Activated CD8-positive, alpha-beta memory T cell treated with anti-CD3 and anti-CD28 coated beads for 4 hours (primary cell): ENCODE data around the gene GAS2.
A peak's percentile ranks its signal among the peaks of the same experiment; 100 is the strongest.
"Not testable (repeated sequence)": the region's sequence is repeated elsewhere in the genome, so short reads cannot be mapped to it uniquely, and the experiment has no call there.

Source experiments
- DNase-seq, 2 donors: peaks; one replicate each; pipeline ENCODE4 v3.0.0-alpha.2; 2020; ENCODE audit warnings: low read depth in 2 of 2

GAS2 gene

DNA sequence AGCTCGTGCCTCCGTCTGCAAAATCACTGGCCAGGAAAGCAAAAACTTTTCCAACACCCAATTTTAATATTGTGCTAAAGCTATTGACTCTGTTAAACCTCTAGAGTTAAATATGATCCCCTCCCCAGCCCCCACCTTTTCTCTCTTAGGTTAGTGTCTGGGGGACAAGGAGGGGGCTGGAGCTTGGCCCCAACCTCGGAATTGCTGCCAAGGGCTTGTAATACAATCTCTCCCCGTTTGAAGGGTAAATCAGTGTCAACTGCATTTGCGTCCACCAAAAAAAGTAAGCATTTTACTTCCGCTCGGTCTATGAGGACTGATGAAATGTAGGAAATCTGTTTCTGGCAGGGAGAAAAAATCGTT is at the start of gene GAS2:
Gene GAS2, plus strand, starts transcription at position 287 of the 363 bp plus-strand sequence. CDS start 8,259 bp downstream, outside the sequence.
- no peak for DNase-seq

DNA sequence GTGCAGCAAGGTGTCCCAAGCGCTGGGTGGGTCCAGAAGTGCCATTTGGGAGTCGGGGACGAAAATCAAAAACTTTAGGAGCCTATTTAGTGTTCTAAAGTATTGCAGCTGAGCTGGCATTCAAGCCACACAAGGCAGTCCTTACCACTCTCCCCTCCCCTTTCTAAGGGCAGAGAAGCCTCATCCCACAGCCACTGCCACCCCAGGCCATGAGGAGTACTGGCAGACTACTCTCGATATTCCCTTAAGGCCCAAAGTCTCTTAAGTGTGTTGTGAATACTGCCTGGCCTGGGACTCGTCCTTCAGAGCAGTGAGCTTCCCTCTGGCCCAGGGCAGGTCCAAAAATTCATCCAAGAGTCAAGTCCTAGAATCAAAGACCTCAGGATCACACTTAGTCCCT is 48.5 kb upstream of the GAS2 start:
- no peak for DNase-seq

DNA sequence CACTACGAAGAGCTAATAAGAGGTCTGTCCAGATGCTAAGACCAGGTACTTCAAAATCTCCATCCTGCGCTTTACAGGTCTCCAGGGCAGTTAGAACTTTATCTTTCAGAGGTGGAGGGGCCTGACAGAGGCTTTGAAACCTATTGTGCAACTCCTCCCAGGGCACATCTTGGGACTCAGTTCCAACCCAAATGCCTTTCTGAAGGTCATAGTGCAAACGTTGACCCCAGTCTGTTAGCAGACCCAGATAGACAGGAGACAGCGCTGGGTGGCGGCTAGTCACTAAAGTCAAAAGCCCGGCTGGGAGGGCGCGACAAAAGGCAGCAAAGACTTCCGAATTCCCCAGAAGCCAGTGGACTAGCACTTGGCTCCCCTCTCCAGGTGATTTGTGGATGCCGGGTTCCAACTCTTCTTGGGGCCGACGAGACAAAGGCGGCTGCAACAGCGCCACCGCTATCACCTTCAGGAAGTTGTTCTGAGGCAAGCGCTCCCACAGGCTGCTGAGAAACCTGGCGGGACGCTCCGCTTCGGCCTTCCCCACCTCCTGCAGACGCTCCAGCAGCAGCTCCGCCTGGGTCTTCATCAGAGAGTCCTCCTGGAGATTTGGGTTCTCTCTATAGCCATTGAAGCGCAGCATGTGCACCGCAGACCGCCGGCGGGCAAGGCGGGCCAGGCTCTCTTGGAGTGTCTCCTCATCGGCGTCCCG is 41.5 kb upstream of the GAS2 start:
- peak; percentile 5 to 36 for DNase-seq

DNA sequence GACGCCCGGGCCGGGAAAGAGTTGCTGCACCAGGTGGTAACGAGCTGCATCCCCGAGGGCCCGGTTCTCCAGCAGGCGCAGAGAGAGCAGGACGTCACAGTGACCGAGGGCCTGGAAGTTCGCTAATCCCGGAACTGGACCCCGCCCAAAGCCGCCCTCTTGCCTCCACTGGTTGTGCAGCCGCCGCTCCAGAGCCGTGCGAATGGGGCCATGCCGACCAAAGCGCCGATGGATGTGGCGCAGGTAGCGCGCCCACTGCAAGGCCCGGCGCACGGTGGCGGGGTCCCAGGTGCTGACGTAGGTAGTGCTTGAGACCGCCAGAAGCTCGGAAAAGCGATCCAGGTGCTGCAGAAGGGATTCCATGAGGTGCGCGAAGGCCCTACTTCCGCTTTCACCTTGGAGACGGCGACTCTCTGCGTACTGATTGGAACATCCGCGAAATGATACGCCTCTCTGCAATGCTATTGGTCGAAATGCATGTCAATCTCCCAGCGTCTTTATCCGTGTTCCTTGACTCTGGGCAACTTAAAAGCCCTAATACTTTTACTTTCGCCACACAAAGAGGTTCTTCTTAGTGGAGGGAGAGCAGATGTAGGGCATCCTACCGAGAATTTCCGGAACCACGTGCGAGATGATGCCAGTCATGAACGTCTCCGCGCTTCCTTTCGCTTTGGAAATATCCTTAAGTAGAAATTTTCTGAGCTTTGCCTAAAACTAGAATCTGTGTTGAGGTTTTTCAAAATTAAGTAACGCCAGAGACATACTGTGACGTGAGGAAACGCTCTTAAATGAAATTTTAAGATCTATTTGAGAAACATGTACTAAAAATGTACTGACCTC is 40.7 kb upstream of the GAS2 start, which contains the start of gene FANCF:
Gene FANCF, minus strand, starts transcription at position 376 of the 840 bp plus-strand sequence. Its CDS starts 13 bp downstream, at position 363.
- peak; percentile 91 for DNase-seq

DNA sequence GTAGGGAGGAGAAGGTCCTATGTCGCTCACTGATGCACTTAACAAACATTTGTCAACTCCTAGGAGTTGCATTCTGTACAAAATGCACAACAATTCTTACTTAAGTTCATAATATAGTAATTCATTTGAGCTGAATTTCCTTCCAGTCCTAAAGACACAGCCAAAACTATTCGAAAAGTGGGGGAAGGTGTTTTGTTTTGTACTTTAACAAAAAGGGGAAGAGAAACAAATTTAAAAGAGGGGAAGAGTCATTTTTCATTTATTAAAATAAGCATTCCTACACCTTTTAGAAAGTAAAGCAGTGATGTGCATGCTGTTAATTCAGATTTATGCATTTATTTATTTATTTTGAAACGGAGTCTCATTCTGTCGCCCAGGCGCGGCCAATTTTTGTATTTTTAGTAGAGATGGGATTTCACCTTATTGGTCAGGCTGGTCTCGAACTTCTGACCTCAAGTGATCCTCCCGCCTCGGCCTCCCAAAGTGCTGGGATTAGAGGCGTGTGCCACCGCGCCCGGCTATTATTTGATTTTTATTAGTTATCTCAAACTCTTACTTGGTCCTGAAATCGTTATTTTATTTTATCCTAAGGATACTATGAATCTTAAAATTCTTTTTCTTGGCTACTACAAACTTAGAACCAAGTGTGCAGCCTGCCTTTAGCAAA is 39.7 kb upstream of the GAS2 start:
- DNase-seq: no peak

DNA sequence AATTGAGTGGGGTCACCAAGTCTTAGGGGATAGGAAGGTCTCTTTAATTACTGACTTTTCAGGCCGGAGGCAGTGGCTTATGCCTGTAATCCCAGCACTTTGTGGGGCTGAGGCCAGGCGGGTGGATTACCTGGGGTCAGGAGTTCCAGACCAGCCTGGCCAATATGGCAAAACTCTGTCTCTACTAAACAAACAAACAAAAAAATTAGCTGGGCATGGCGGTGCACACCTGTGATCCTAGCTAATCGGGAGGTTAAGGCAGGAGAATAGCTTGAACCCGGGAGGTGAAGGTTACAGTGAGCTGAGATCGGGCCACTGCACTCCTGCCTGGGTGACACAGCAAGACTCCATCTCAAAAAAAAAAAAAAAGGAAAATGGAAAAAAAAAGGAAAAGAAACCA is 39.0 kb upstream of the GAS2 start:
- DNase-seq: no peak

DNA sequence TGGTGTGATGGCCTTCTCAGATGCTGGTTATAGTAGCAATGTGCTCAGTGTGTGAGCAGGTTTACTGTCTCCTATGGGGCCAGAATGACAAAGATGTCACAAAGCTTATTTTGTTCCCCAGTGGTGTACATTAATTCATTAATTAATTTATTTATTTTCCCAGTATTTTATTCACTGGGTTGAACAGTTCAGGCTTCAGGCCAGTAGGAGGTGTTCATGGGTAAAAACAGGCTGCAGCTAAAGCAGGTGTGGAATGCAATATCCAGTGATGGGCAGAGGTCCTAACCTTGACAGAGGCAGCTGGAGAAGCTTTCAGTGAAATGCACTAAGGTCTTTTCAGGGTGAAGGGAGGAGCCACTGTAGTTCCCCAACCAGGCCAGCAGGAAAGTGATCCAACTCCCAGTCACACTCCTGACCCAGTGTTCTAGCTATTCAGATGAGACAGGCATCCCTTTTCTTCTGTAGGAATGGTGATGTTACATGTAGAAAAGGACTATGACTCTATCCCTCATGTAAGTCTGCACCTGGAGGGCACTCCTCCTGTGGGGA is 33.0 kb upstream of the GAS2 start:
- no peak for DNase-seq

DNA sequence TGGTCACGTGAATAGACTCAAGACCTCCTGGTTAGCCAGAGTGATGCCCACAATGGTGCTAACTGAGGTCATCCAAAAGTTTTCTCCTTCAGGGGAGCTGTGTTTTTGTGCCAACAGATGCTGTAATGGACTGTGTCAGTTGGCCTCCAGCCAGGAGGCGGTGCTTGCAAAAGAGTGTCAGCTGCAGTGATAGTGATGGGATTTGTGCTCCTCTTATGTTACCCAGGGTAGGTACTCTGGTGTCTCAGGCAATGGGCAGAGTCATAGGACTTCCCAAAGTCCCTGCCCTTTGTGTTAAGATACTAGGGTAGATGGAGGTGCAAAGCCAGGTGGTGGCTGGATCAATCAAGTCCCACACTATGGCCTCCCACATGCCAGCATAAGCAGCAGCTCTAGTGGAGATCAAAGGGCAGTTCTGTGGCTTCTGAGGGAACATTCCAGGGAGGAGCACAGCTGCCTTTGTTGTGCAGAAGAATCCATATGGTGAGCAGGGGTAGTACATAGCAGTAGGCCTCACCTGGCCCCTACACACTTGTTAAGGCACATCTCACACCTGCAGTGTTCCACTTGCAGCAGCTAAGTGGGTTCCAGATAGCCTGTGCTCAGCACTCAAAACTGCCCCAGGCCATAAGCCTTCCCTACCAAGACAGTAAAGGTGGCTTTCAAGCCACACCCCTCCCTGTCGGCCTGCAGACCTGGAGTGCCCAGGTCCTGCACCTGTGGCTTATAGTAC is 31.3 kb upstream of the GAS2 start:
- no peak for DNase-seq

DNA sequence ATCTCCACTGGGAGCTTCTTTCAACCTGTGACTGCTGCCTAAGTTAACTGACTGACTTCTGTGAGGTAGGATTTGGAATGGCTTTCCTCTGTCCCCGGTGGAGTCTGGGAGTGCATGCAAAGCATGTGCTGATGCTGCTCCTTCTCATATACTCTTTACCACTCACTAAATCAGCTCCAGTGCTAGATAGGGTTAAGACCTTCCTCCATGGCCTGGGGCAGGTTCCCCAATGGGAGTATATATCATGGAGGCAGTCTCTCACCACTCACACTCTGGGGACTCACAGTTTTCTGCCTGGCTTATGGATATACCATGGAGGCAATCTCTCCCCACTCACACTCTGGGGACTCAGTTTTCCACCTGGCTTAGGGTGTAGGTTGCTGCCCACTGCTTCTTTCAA is 30.7 kb upstream of the GAS2 start:
- DNase-seq: no peak

DNA sequence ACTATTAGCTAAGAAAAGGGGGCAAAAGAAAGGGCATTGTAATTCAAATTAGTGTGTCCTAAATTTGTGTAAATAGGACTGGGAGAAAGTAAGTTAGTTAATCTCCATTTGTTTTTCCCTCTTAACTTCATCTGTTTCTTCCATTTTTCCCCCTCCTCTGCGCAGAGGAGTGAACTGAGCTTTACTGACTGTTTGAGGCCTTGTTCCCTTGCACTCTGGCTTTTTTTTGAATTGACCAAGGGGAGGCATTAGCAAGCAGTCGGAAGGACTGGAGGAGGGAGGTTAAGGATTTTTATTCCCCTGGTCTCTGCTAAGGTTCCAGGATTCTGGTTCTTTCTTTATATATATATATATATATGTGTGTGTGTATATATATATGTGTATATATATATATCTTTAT is 25.5 kb upstream of the GAS2 start:
- DNase-seq: no peak

DNA sequence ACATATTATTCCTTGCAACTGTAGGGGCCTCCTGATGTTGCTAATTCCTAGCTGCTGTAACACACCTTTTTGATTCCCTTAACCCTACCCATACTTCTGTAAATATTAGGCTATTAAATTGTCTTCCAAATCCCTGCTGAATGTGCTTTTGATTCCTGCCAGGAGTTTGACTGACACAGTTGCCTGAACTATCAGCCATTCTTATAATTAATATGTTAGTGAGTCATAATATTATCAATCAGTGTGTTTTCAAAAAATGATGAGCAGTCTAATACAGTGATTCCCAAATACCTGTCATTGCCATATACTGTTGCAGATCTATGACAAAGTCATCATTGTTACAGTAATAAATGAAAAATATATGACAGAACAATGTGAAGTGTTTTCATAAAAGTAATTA is 24.9 kb upstream of the GAS2 start:
- no peak for DNase-seq

DNA sequence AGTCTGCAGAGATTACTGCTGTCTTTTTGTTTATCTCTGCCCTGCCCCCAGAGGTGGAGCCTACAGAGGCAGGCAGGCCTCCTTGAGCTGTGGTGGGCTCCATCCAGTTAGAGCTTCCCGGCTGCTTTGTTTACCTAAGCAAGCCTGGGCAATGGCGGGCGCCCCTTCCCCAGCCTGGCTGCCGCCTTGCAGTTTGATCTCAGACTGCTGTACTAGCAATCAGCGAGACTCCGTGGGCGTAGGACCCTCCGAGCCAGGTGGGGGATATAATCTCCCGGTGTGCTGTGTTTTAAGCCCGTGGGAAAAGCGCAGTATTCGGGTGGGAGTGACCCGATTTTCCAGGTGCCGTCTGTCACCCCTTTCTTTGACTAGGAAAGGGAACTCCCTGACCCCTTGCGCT is 14.1 kb upstream of the GAS2 start:
- DNase-seq: not testable (repeated sequence)

DNA sequence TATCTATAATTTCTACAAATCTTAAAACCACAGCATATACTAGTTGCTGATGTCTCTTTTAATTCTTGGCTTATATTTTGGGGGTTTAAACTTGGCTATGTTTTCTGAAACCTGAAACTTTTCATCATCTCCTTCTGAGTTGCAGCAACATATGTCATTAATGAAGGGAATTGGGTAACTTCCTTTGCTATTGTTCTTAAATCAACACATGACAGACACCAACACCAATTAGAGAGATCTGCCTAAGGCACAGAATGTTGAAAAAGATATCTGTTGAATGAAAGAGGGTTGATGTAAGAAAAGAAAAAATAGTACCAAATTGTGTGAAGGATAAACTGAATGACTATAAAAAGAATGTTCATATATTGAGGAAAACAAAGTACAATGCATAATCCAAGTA is 10.3 kb upstream of the GAS2 start:
- DNase-seq: no peak

DNA sequence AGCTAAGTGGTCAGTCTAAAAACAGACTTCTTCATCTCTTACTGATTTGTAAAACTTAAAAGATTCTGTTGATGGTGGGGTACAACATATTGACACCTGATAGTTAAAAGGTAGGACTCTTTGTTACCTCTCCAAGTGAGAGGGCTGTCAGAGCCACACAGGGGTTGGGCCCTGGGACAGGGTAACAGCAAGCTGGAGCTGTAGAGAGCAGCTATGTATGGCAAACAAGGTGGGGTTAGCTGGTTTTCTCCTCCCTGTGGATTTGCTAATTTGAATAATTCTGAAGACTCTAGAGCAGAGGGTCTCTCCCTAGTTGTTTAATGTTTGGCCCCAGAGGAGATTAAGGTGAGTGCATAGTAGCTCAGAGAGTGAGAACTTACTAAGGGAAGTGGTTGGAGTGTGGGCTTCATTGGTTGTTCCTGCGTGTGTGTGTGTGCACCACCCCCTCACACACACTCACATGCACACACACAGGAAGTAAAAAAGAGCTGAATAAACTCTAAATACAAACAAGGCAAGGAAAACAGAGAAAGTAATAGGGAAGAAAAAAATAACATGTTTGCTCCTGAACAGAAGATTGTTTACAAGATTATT is 9.2 kb upstream of the GAS2 start:
- no peak for DNase-seq

DNA sequence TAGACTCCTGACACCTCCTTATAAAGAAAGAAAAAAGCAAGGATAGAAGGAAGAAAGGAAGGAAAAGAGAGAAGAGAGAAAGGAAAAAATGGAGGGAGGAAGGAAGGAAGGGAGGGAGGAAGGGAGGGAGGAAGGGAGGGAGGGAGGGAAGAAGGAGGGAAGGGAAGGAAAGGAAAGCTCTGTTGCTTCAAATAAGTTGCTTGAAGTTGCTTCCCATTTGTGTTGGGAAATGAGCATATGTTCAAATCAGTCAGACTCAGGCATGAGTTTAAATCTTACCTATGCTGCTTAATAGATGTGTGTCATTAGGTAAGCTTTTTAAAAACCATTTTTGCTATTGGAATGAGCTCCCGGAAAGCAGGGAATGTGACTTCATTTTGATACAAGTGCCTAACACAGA is 6.6 kb upstream of the GAS2 start:
- DNase-seq: no peak

DNA sequence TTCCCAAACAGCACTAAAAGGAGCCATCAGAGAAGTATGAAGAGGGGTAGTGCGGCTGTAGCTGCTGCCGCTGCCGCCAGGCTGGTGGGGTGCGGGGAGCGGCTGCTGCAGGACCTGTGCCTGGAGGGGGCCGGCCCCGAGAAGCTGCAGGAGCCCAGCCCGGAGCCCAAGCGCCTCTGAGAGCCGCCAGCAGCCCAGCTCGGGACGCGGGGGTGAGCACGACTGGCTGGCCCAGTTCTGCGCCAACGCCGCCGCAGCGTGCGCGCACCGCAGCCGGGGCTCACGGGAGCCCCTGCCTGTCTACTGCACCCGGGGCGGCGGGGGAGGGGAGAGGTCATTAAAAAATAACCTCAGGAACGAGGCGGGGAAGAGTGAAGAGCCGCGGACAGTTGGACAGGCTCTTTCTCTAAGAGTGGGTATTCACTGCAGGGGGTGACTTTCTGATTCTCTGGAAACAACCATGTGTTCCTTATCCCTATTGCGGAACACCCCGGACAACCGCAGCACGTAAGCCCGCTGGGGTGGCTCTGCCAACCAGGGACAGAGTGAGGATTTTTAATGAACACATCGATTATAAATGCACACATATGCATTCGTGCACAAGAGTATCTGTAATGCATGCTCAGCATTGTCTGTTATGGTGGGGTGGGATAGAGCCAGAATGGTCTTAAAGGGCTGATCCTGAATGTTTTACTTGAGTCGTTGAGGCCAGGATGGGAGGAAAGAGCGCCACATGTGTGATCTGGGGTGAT is 453 bp downstream of the GAS2 start:
- no peak for DNase-seq

DNA sequence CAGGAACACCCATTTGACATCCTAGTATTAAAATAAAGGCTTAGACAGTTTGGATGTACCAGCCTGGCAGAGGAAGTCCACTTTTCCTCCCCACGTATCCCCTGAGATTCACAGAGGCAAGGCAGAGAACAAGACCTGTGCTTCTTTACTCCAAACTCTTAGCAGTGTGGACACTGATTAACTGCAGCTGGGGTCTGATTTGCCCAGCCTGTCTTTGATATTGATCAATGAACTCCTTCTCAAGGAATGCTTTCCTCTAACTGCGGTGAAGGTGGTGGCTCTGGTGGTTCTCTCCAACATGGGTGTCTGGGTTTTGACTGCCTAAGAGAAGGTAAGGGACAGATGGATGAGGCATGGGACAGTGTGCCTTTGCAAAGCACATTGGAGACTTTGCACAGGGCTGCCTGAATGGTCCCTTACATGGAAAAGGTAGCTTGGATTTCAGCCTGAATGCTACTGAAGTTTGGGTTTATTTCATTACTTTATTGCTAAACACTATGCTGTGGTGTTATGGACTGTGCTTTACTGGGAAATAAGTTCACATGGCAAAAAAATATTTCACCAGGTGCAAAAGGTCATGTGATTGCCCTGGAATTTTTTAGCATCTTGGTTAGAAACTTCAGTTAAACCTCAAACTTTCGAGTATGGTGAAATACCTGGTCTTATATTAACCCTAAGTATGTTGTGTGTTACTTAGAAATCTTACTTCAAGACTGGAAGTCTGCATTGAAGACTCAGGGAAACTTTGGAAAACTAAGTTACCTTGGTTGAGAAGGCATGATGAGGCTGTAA is 1.8 kb downstream of the GAS2 start:
- no peak for DNase-seq

DNA sequence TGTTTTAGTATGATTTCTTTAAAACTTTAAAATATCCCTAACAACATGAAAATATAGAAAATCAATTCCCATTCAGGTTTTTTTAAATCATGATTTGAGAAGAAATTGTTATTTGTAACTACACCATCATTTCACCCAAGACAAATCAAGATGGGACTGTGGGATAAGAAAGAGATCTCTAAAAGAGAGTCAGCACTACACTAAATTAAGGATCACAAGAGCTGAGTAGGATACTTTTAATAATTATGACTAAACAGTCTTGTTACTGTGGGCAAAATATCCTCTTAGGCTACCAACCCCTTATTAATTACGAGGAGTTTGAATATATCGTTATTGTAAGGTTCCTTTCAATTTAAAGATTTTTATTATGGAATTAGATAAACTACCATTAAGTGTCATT is 3.0 kb downstream of the GAS2 start:
- no peak for DNase-seq

DNA sequence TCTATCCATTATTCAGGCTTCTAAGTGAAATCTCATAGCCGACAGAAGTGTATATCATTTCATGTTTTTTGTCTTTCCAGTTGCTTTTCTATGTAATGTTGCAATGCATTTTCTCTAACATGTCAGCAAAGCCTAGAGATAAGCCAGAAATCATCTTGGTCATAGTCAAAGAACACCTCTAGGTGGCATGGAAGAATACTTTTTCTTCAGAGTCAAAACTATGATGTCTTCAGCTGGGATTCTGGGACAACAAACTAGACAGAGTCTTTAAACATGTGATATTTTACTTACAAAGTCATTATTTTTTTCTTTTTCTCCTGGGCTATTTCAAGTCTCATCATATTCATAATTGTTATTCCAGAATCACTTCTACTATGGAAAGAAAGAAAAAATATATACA is 4.4 kb downstream of the GAS2 start:
- DNase-seq: no peak

DNA sequence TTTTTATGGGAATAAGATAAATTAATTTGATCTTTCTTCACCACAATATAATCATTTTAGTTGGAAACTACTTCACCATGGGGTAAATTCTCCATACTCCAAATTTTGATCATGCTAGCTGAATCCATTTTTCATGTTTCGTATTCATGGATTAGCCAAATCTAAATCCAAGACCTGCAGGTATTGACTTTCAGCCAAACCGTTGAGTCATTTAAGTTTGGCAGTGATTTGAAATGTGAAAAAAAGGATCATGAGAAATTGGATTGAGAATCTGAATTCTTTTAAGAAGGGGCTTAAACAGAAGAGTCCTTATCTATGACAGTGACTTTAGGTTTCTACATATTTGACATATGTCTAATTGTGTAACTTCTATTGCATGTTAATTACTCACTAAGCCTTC is 5.3 kb downstream of the GAS2 start:
- DNase-seq: no peak
